Stomach (tissue), 9 donors: ENCODE data around the gene DEK. TPM values are rescaled to one million over a fixed set of nuclear protein-coding genes. Genes with fewer than 3 reads are reported as not detected.
A peak's percentile ranks its signal among the peaks of the same experiment; 100 is the strongest.

ENCODE experiments used
- DNase-seq, 2 donors: peaks; one replicate each; pipeline versions ENCODE4 v3.0.0 to v3.0.0-alpha.2; 2013 to 2019
- H3K27ac ChIP-seq, 5 donors: fragments of 200-600 bp in 4 of 5; sonication (generic) in 4 of 5; one replicate each; pipeline ENCODE4 v1.5.1; 2013 to 2019; ENCODE audit warnings: mild to moderate bottlenecking in 1 of 5, moderate library complexity in 1 of 5
- H3K27me3 ChIP-seq, 3 donors: fragments of 200-600 bp; sonication (generic); one replicate each; pipeline ENCODE4 v1.5.1; 2017 to 2019; ENCODE audit warnings: mixed run types in 1 of 3
- H3K36me3 ChIP-seq, 4 donors: fragments of 200-600 bp; sonication (generic); 1 replicate in 3 of 4; 2 replicates in 1 of 4; pipeline ENCODE4 v1.5.1; 2016 to 2019
- H3K4me1 ChIP-seq, 4 donors: fragments of 200-600 bp; sonication (generic); one replicate each; pipeline ENCODE4 v1.5.1; 2016 to 2019
- H3K4me3 ChIP-seq, 4 donors: fragments of 200-600 bp; sonication (generic) in 3 of 4; one replicate each; pipeline ENCODE4 v1.5.1; 2016 to 2019; ENCODE audit warnings: mild to moderate bottlenecking in 1 of 4
- H3K9me3 ChIP-seq, 4 donors: fragments of 200-600 bp; sonication (generic); one replicate each; pipeline ENCODE4 v1.5.1; 2016 to 2019
- EP300 ChIP-seq: sonication (generic); formaldehyde crosslinking; IDR thresholded peaks from one replicate; pipeline ENCODE4 v1.6.1; 2017; ENCODE audit warnings: antibody characterized with exemption
- POLR2A ChIP-seq, 4 donors: fragments of 450-650 bp; IDR thresholded peaks; one replicate each; pipeline ENCODE4 v1.6.1; 2016; ENCODE audit warnings: antibody characterized with exemption in 4 of 4, control low read depth in 2 of 4, mild to moderate bottlenecking in 1 of 4, moderate library complexity in 1 of 4
- POLR2AphosphoS5 ChIP-seq, 3 donors: sonication (generic); formaldehyde crosslinking; IDR thresholded peaks; one replicate each; pipeline ENCODE4 v1.6.1; 2016; ENCODE audit warnings: antibody characterized with exemption in 3 of 3
- WGBS, 5 donors: extraction: QIAGEN DNeasy Blood & Tissue Kit in 3 of 5; methylation state at CpG; one replicate each; pipeline versions ENCODE4 v1.1.5 to v1.1.7; 2013 to 2018; 5-methylcytosine and 5-hydroxymethylcytosine counted together
- intact Hi-C: fragments of 100-400 bp; cut with DNase I; formaldehyde crosslinking; loops from one replicate; pipeline ENCODE4 v1.15.1; 2023; ENCODE audit warnings: low total_unique reads
- polyA plus RNA-seq, 3 donors: library from polyadenylated mRNA; stranded (reverse); fragments of 200-250 nt; gene quantifications; one replicate each; pipeline ENCODE4 v1.2.3, GENCODE V29; 2013
- total RNA-seq, 5 donors: library from RNA; depleted of rRNA; stranded (reverse); fragments of >200 nt; gene quantifications; one replicate each; pipeline versions ENCODE4 v1.1.0 to v1.2.3, GENCODE V29; 2014 to 2016
- TF ChIP-seq, protein P1 (sequence below), 7 experiments: fragments of 450-650 bp in 4 of 7; fragments of 200-600 bp in 3 of 7; sonication (generic) in 3 of 7; IDR thresholded peaks; one replicate each; pipeline ENCODE4 v1.5.1; 2016 to 2019; ENCODE audit warnings: antibody characterized with exemption in 7 of 7, control low read depth in 2 of 7, mild to moderate bottlenecking in 1 of 7
- donor health status: healthy with polysubstance abuse.
- donor health status: Bipolar disorder and iron deficiency.
- donor health status: healthy.

DEK gene
- total and polyA plus RNA-seq, 8 donors = 35.4 to 189 (median 112) TPM

DNA sequence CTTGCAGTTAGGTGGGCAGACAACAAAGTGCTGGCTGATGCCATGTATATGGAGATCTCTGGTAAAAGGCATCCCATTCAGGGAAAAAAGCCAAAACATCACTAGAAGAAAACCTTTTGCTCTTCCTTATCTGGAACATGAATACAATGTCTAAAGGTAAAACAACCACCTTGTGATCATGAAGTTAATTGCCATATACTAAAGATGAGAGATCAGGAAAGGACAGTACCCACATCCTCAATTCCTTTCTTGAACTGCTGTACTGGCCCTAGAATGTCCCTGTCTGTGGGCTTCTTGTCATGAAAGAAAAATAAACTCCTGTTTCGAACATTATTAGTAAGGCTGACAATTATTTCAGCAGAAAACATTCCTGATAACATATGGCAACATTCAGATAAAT, 19.3 kb downstream of the DEK start:
- 89 to 94% (median 91%) methylated on average over 1 of the region's 1 CpG for WGBS, 5 donors
- DNase-seq = no peak

GRCh38 chr6:18244251-18244650, 20.1 kb downstream of the DEK start:
- H3K4me3 ChIP-seq = no peak overlapping the region
- no peak overlapping the region for H3K27ac ChIP-seq
- intact Hi-C loops = no loop called here
- H3K36me3 ChIP-seq = peaks cover 18 to 81% (median 61%) of the 10 kb centered on the region in 4 donors
- TF ChIP-seq, protein P1, sequence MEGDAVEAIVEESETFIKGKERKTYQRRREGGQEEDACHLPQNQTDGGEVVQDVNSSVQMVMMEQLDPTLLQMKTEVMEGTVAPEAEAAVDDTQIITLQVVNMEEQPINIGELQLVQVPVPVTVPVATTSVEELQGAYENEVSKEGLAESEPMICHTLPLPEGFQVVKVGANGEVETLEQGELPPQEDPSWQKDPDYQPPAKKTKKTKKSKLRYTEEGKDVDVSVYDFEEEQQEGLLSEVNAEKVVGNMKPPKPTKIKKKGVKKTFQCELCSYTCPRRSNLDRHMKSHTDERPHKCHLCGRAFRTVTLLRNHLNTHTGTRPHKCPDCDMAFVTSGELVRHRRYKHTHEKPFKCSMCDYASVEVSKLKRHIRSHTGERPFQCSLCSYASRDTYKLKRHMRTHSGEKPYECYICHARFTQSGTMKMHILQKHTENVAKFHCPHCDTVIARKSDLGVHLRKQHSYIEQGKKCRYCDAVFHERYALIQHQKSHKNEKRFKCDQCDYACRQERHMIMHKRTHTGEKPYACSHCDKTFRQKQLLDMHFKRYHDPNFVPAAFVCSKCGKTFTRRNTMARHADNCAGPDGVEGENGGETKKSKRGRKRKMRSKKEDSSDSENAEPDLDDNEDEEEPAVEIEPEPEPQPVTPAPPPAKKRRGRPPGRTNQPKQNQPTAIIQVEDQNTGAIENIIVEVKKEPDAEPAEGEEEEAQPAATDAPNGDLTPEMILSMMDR (IDR thresholded peaks at IDR 0.05) = no peak
- TF ChIP-seq EP300 (no peak), POLR2AphosphoS5 (IDR thresholded peaks at IDR 0.05) (no peak), POLR2A (IDR thresholded peaks at IDR 0.05) (no peak)
- no peaks in the 10 kb centered on the region for H3K9me3 ChIP-seq
- 86 to 94% (median 90%) methylated on average over 2 of the region's 2 CpGs for WGBS, 5 donors
- no peaks in the 10 kb centered on the region for H3K4me1 ChIP-seq
- no peak for DNase-seq
- H3K27me3 ChIP-seq = no peaks in the 10 kb centered on the region

More for the DNA sequence above, 19.3 kb downstream of the DEK start:
- Histone ChIP-seq H3K4me3 (no peak overlapping the region), H3K27me3 (no peaks in the 10 kb centered on the region), H3K36me3 (peaks cover 22 to 89% (median 69%) of the 10 kb centered on the region in 4 donors), H3K27ac (no peak overlapping the region), H3K9me3 (no peaks in the 10 kb centered on the region), H3K4me1 (no peaks in the 10 kb centered on the region)
- TF ChIP-seq POLR2A (IDR thresholded peaks at IDR 0.05) (no peak), EP300 (no peak), POLR2AphosphoS5 (IDR thresholded peaks at IDR 0.05) (no peak)
- TF ChIP-seq, protein P1 (IDR thresholded peaks at IDR 0.05) = no peak
- intact Hi-C loops = no loop called here

- no peaks in the 10 kb centered on the region for H3K4me1 ChIP-seq
- DNase-seq = peak in 1 of 2 donors; percentile 39
- H3K9me3 ChIP-seq = no peaks in the 10 kb centered on the region
- WGBS, 5 donors = 50 to 65% (median 54%) methylated on average over 3 of the region's 3 CpGs
- no peak overlapping the region for H3K4me3 ChIP-seq
- H3K27me3 ChIP-seq = no peaks in the 10 kb centered on the region
- TF ChIP-seq POLR2A (IDR thresholded peaks at IDR 0.05) (no peak), EP300 (no peak), POLR2AphosphoS5 (IDR thresholded peaks at IDR 0.05) (no peak)
- TF ChIP-seq, protein P1 (IDR thresholded peaks at IDR 0.05) = no peak
- intact Hi-C loops = no loop called here
- H3K36me3 ChIP-seq = peaks cover 17 to 78% (median 58%) of the 10 kb centered on the region in 4 donors
- H3K27ac ChIP-seq = peak overlapping the region in 2 of 5 donors; percentile 9 to 18
These were observed 20.9 kb downstream of the DEK start for GRCh38 chr6:18243302-18243893.

GRCh38 chr6:18242062-18242851, 22.1 kb downstream of the DEK start:
- Histone ChIP-seq H3K36me3 (peaks cover 10 to 79% (median 57%) of the 10 kb centered on the region in 4 donors), H3K4me1 (no peaks in the 10 kb centered on the region), H3K9me3 (no peaks in the 10 kb centered on the region), H3K27ac (no peak overlapping the region), H3K27me3 (no peaks in the 10 kb centered on the region), H3K4me3 (no peak overlapping the region)
- DNase-seq = no peak
- TF ChIP-seq, protein P1 (IDR thresholded peaks at IDR 0.05) = no peak
- TF ChIP-seq POLR2A (IDR thresholded peaks at IDR 0.05) (no peak), EP300 (no peak), POLR2AphosphoS5 (IDR thresholded peaks at IDR 0.05) (no peak)
- intact Hi-C loops = no loop called here
- 84 to 96% (median 92%) methylated on average over 11 of the region's 11 CpGs for WGBS, 5 donors
